ENCODE measurements around the gene ITGA1. TPM values are rescaled to one million over a fixed set of nuclear protein-coding genes. Genes with fewer than 3 reads are reported as not detected.
A peak's percentile ranks its signal among the peaks of the same experiment; 100 is the strongest.

The ITGA1 gene
- total and polyA plus RNA-seq, 2 of the 13 experiments (the other 11 are each of a cell fraction or from before 2014, with no cell fraction given), result 23.1 to 28.6 TPM

GRCh38 chr5:52989025-52989780 is 201.5 kb downstream of the ITGA1 start, which contains the start of gene ITGA2 (continued):
- TF ChIP-seq PRDM15 (CRISPR knock-in tag; IDR thresholded peaks at IDR 0.05), result no peak
- TF ChIP-seq CSRNP1 (CRISPR knock-in tag; IDR thresholded peaks at IDR 0.05), result no peak
- TF ChIP-seq HOXA3 (CRISPR knock-in tag; IDR thresholded peaks at IDR 0.05), result no peak
- peak; percentile 66; the same call in 1 of the 2 replicates for TF ChIP-seq IRF9 (CRISPR knock-in tag; IDR thresholded peaks at IDR 0.05; ENCODE audit: borderline replicate concordance)
- TF ChIP-seq ZNF567 (CRISPR knock-in tag; IDR thresholded peaks at IDR 0.05; ENCODE audit: borderline replicate concordance), result no peak
- no peak for TF ChIP-seq ZNF543 (CRISPR knock-in tag; IDR thresholded peaks at IDR 0.05)
- TF ChIP-seq ATAD3A (CRISPR knock-in tag; IDR thresholded peaks at IDR 0.05), result no peak
- peak in 1 of 2 experiments; percentile 61; a peak in 2 of 4 replicates for TF ChIP-seq ATF4 (CRISPR knock-in tag; IDR thresholded peaks at IDR 0.05)
- TF ChIP-seq SALL1 (CRISPR knock-in tag; IDR thresholded peaks at IDR 0.05), result peak; percentile 36; the same call in 1 of the 2 replicates
- no peak for TF ChIP-seq SMC3 (IDR thresholded peaks at IDR 0.05; ENCODE audit: low read length)
- 0 out of 2 replicates have a peak, but pooled peaks have one; percentile 75 for TF ChIP-seq ZNF83 (CRISPR knock-in tag; IDR thresholded peaks at IDR 0.05; ENCODE audit: borderline replicate concordance)
- no peak for TF ChIP-seq PCBP1 (IDR thresholded peaks at IDR 0.05; ENCODE audit: borderline replicate concordance, low read depth, low read length)
- TF ChIP-seq ZBTB1 (CRISPR knock-in tag; IDR thresholded peaks at IDR 0.05; ENCODE audit: borderline replicate concordance), result no peak
- TF ChIP-seq ZNF563 (CRISPR knock-in tag; IDR thresholded peaks at IDR 0.05), result peak; percentile 80; the same call in 1 of the 2 replicates
- TF ChIP-seq SNAPC4 (CRISPR knock-in tag; IDR thresholded peaks at IDR 0.05), result no peak
- no peak for TF ChIP-seq CCDC6 (CRISPR knock-in tag; IDR thresholded peaks at IDR 0.05)

Data from HepG2 (cell line).